CD8-positive, alpha-beta memory T cell (primary cell): ENCODE measurements around the gene LYL1. TPM values are rescaled to one million over a fixed set of nuclear protein-coding genes. Genes with fewer than 3 reads are reported as not detected.
A peak's percentile ranks its signal among the peaks of the same experiment; 100 is the strongest.

Experiments
- CTCF ChIA-PET: fragments of 350-600 bp; sonication (Branson Sonifier 250); formaldehyde crosslinking; loops from one replicate; lab custom pipeline; 2021; ENCODE audit warnings: antibody characterized with exemption; lab: Charles Lee
- POLR2A ChIA-PET: fragments of 350-600 bp; sonication (Branson Sonifier 250); formaldehyde crosslinking; loops from one replicate; lab custom pipeline; 2021; ENCODE audit warnings: antibody characterized with exemption; lab: Charles Lee
- DNase-seq, 5 donors: peaks; one replicate each; pipeline versions ENCODE4 v3.0.0 to v3.0.0-alpha.2; 2020 to 2022; ENCODE audit warnings: mixed read lengths in 1 of 5
- H3K27ac ChIP-seq: one replicate; pipeline ENCODE4 v1.7.0; 2013; ENCODE audit warnings: low read depth, mild to moderate bottlenecking, low read length, moderate library complexity
- H3K27me3 ChIP-seq: 2 replicates; pipeline ENCODE4 v1.7.0; 2013; ENCODE audit warnings: low read length, mild to moderate bottlenecking; ENCODE audit not compliant: insufficient read depth, poor library complexity, severe bottlenecking
- H3K36me3 ChIP-seq: 2 replicates; pipeline ENCODE4 v1.7.0; 2013; ENCODE audit warnings: mild to moderate bottlenecking, low read length, moderate library complexity; ENCODE audit not compliant: insufficient read depth
- H3K4me1 ChIP-seq: 2 replicates; pipeline ENCODE4 v1.7.0; 2013; ENCODE audit warnings: mild to moderate bottlenecking, low read length, moderate library complexity; ENCODE audit not compliant: insufficient read depth
- H3K4me3 ChIP-seq: 2 replicates; pipeline ENCODE4 v1.7.0; 2013; ENCODE audit warnings: mild to moderate bottlenecking, low read length
- H3K9me3 ChIP-seq: 2 replicates; pipeline ENCODE4 v1.7.0; 2013; ENCODE audit warnings: mild to moderate bottlenecking, low read length
- H3K27ac Mint-ChIP-seq, 8 donors: one replicate each; pipeline ENCODE4 v1.8.0; 2020 to 2021; ENCODE audit warnings: mixed read lengths in 8 of 8, mild to moderate bottlenecking in 6 of 8, inconsistent platforms in 3 of 8, moderate library complexity in 3 of 8
- H3K27me3 Mint-ChIP-seq, 2 donors: one replicate each; pipeline ENCODE4 v1.8.0; 2020 to 2021; ENCODE audit warnings: mixed read lengths in 2 of 2, mild to moderate bottlenecking in 1 of 2, moderate library complexity in 1 of 2
- H3K36me3 Mint-ChIP-seq, 3 donors: one replicate each; pipeline ENCODE4 v1.8.0; 2020 to 2021; ENCODE audit warnings: mixed read lengths in 3 of 3, inconsistent platforms in 1 of 3, mild to moderate bottlenecking in 1 of 3
- H3K4me1 Mint-ChIP-seq, 3 donors: one replicate each; pipeline ENCODE4 v1.8.0; 2020 to 2021; ENCODE audit warnings: mixed read lengths in 3 of 3, inconsistent platforms in 1 of 3, mild to moderate bottlenecking in 1 of 3
- H3K4me3 Mint-ChIP-seq, 7 donors: one replicate each; pipeline ENCODE4 v1.8.0; 2020 to 2021; ENCODE audit warnings: mixed read lengths in 7 of 7, mild to moderate bottlenecking in 6 of 7, moderate library complexity in 4 of 7, inconsistent platforms in 2 of 7
- H3K9me3 Mint-ChIP-seq, 5 donors: one replicate each; pipeline ENCODE4 v1.8.0; 2020 to 2022; ENCODE audit warnings: mixed read lengths in 5 of 5, mild to moderate bottlenecking in 3 of 5, moderate library complexity in 2 of 5, inconsistent platforms in 1 of 5
- polyA plus RNA-seq: library from polyadenylated mRNA; unstranded; fragments of 300-500 nt; fragmentation: Illumina TruSeq; gene quantifications from one replicate; pipeline ENCODE4 v1.2.3, GENCODE V29; 2021
- total RNA-seq, 2 experiments: library from RNA; stranded (reverse); gene quantifications; one replicate each; pipeline ENCODE4 v1.2.3, GENCODE V29; 2021

The LYL1 gene
- total and polyA plus RNA-seq, 3 experiments from 2014 or later = 2.3 to 4.1 (median 2.5) TPM

DNA sequence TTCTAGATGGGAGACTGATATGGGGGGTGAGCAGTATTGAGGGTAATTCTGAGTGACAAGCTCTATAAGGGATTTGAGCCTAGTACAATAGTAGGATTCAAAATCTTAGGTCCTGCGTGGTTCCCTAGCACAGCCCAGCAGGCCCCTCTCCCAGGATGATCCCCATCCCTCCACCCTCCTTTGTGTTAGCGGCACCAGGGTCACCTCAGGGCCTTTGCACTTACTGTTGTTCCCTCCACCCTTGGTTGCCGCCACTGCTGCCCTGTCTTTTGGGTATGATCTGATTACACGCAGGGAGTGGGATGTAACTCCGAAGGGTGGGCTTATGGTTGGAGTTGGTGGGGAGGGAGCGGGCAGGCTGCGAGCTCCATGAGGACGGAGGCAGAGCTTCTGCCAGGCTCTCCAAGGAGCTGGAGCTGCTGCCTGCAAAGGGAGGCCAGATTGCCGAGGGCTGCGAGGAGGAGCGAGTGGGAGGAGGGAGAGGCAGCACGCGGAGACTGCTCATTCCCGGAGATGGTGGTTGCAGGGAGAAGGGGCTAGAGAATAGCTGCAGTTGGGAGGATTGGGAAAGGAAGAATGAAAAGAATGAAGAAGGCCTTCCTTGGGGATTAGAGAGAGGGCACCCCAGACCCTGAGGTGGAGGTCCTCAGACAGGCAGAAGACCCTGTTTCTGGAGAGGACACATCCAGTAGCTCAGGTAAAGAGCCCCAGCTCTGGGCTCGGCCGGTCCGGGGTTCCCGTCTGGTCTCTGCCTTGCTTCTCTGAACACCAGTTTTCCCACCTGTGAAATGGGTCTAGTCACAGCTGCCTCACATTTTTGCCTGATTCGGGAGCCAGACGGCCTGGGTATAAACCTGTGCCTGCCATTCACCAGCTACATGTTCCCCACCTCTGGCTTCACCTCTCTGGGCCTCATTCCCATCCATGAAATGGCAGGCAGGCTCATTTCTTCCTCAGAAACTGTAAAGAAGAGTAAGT lies 20.6 kb upstream of the LYL1 start:
- Histone ChIP-seq H3K36me3 (no peaks in the 10 kb centered on the region), H3K9me3 (no peaks in the 10 kb centered on the region), H3K4me1 (peaks cover 21% of the 10 kb centered on the region), H3K27ac (no peak overlapping the region), H3K27me3 (no peaks in the 10 kb centered on the region), H3K4me3 (no peak overlapping the region)
- CTCF ChIA-PET = interaction anchor here (1.3 kb wide), 1 partner anchor 9 kb away, joined by 3 read pairs; no protein-coding TSS in a partner anchor
- peaks cover 0 to 14% (median 0%) of the 10 kb centered on the region in 3 donors for H3K36me3 Mint-ChIP-seq
- H3K27me3 Mint-ChIP-seq = peaks cover 0 to 2% of the 10 kb centered on the region in 2 donors
- POLR2A ChIA-PET = no interaction called here
- no peak overlapping the region for H3K4me3 Mint-ChIP-seq
- no peak for DNase-seq
- no peaks in the 10 kb centered on the region for H3K9me3 Mint-ChIP-seq
- H3K4me1 Mint-ChIP-seq = peaks cover 45 to 59% (median 49%) of the 10 kb centered on the region in 3 donors
- H3K27ac Mint-ChIP-seq = peak overlapping the region in 6 of 8 donors; percentile 13 to 93 (median 84)

- H3K9me3 ChIP-seq = no peaks in the 10 kb centered on the region
- no peaks in the 10 kb centered on the region for H3K27me3 ChIP-seq
- ChIA-PET CTCF (interaction anchor here (0.6 kb wide), 1 partner anchor 1951 kb away, joined by 3 read pairs; no protein-coding TSS in a partner anchor), POLR2A (no interaction called here)
- H3K9me3 Mint-ChIP-seq = no peaks in the 10 kb centered on the region
- peaks cover 0 to 2% of the 10 kb centered on the region in 2 donors for H3K27me3 Mint-ChIP-seq
- no peak overlapping the region for H3K27ac ChIP-seq
- DNase-seq = peak in 1 of 5 donors; percentile 22
- peak overlapping the region; percentile 75 to 93 (median 87) for H3K27ac Mint-ChIP-seq
- peaks cover 26% of the 10 kb centered on the region for H3K4me1 ChIP-seq
- H3K36me3 Mint-ChIP-seq = peaks cover 0 to 16% (median 0%) of the 10 kb centered on the region in 3 donors
- peak overlapping the region in 6 of 7 donors; percentile 28 to 81 (median 44) for H3K4me3 Mint-ChIP-seq
- H3K36me3 ChIP-seq = no peaks in the 10 kb centered on the region
- H3K4me3 ChIP-seq = no peak overlapping the region
- H3K4me1 Mint-ChIP-seq = peaks cover 43 to 57% (median 48%) of the 10 kb centered on the region in 3 donors
These were observed 19.7 kb upstream of the LYL1 start for GRCh38 chr19:13122275-13122878.

DNA sequence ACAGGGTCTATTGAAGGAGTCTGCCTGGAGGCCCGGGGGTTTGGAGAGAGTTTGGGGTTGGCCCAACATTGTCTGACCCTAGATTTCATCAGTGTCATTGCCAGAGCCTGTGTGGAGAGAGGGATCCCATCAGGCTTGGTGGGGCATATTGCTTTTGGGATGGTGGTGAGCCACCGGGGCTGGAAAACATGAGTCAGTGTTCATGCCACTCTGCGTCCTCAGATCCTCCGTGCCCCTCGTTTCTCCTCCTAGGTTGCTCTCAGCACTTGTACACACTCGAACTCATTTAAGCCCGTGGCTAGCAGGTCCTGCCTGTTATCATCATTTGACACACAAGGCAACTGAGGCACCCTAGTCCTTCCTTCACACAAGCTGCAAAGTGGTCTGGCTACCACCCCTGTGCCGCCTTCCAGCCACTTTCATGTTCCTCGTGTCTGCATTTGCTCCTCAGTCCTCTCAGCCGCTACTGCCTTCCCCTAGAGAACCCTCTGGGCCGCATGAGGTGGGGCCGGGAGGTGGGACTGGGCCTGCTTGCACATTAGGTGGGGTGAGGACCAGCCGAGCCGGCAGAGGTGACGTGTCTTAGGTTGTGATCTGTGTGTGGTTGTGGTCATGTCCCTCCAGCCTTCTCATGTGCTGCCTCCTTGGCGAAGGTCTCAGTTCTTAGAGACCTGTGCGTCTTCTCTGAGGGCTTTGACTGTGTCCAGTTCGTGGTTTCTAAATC lies 19.1 kb upstream of the LYL1 start:
- DNase-seq = no peak
- Histone ChIP-seq H3K27ac (no peak overlapping the region), H3K4me1 (peaks cover 26% of the 10 kb centered on the region), H3K4me3 (no peak overlapping the region), H3K27me3 (no peaks in the 10 kb centered on the region), H3K9me3 (no peaks in the 10 kb centered on the region), H3K36me3 (no peaks in the 10 kb centered on the region)
- CTCF ChIA-PET = no interaction called here
- H3K4me1 Mint-ChIP-seq = peaks cover 49 to 61% (median 55%) of the 10 kb centered on the region in 3 donors
- peak overlapping the region; percentile 75 to 93 (median 87) for H3K27ac Mint-ChIP-seq
- POLR2A ChIA-PET = no interaction called here
- H3K4me3 Mint-ChIP-seq = peak overlapping the region in 6 of 7 donors; percentile 28 to 81 (median 44)
- H3K36me3 Mint-ChIP-seq = peaks cover 0 to 17% (median 0%) of the 10 kb centered on the region in 3 donors
- peaks cover 0 to 2% of the 10 kb centered on the region in 2 donors for H3K27me3 Mint-ChIP-seq
- no peaks in the 10 kb centered on the region for H3K9me3 Mint-ChIP-seq

DNA sequence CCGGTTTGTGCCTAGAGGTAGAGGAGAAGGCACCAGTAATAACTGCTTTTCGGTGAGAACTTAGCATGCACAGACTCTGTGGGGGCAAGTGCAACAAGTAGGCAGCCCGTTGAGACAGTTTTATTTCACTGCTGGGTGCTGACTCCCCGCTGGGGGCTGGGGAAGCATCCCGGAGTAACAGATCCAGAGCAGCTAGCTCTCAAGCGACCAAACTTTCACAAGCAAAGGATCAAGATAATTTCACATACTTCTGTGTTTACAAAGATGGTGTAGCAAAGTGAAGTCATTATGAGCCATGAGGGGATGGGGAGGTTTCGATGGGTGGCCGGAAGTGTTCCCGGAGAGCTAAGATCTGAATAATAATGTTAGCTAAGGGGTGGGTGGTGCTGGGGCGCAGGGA lies 18.2 kb upstream of the LYL1 start:
- Mint-ChIP-seq H3K27me3 (peaks cover 0 to 5% of the 10 kb centered on the region in 2 donors), H3K27ac (peak overlapping the region; percentile 4 to 93 (median 80)), H3K9me3 (no peaks in the 10 kb centered on the region), H3K4me3 (peak overlapping the region; percentile 42 to 91 (median 65)), H3K36me3 (peaks cover 0 to 22% (median 0%) of the 10 kb centered on the region in 3 donors), H3K4me1 (peaks cover 57 to 70% (median 63%) of the 10 kb centered on the region in 3 donors)
- Histone ChIP-seq H3K27me3 (no peaks in the 10 kb centered on the region), H3K36me3 (no peaks in the 10 kb centered on the region), H3K4me3 (no peak overlapping the region), H3K9me3 (no peaks in the 10 kb centered on the region), H3K27ac (no peak overlapping the region), H3K4me1 (peaks cover 30% of the 10 kb centered on the region)
- ChIA-PET CTCF (no interaction called here), POLR2A (no interaction called here)
- DNase-seq = no peak

DNA sequence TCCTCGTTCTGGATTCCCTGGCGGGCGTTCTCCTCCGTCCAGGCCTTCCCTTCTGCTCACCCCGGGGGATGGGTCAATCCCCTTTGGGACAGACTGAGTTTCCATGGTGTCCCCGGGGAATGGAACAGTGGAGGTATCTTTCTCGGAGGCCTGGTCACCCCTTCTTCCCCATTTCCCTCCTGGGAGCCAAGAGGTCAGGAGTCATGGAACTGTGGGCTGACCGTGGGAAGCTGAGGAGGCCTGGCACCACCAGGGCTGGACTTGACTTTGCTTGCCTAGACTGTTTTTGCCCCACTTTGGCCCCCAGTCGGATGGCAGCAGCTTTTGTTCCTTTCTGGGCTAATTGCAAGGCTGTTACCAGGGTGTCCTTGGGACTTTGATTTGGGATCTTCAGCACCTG lies 17.4 kb upstream of the LYL1 start:
- Histone ChIP-seq H3K4me1 (peaks cover 36% of the 10 kb centered on the region), H3K9me3 (no peaks in the 10 kb centered on the region), H3K36me3 (no peaks in the 10 kb centered on the region), H3K27ac (peak overlapping the region; percentile 32), H3K4me3 (no peak overlapping the region), H3K27me3 (no peaks in the 10 kb centered on the region)
- ChIA-PET POLR2A (no interaction called here), CTCF (interaction anchor here (0.8 to 3.8 kb wide), 3 partner anchors 8 to 33 kb away, joined by 3 to 22 read pairs (median 3); no protein-coding TSS in a partner anchor)
- Mint-ChIP-seq H3K36me3 (peaks cover 0 to 25% (median 0%) of the 10 kb centered on the region in 3 donors), H3K27me3 (peaks cover 0 to 5% of the 10 kb centered on the region in 2 donors), H3K4me1 (peaks cover 61 to 74% (median 68%) of the 10 kb centered on the region in 3 donors), H3K9me3 (no peaks in the 10 kb centered on the region), H3K27ac (peak overlapping the region in 4 of 8 donors; percentile 46 to 93 (median 75)), H3K4me3 (peak overlapping the region in 6 of 7 donors; percentile 65 to 91 (median 82))
- DNase-seq = no peak

GRCh38 chr19:13119627-13120026 lies 17.0 kb upstream of the LYL1 start:
- Mint-ChIP-seq H3K4me3 (peak overlapping the region; percentile 74 to 92 (median 88)), H3K27ac (peak overlapping the region; percentile 41 to 84 (median 64)), H3K9me3 (no peaks in the 10 kb centered on the region), H3K36me3 (peaks cover 0 to 26% (median 0%) of the 10 kb centered on the region in 3 donors), H3K27me3 (peaks cover 0 to 5% of the 10 kb centered on the region in 2 donors), H3K4me1 (peaks cover 61 to 74% (median 68%) of the 10 kb centered on the region in 3 donors)
- CTCF ChIA-PET = interaction anchor here (0.8 to 3.8 kb wide), 3 partner anchors 8 to 33 kb away, joined by 3 to 22 read pairs (median 3); no protein-coding TSS in a partner anchor
- POLR2A ChIA-PET = no interaction called here
- Histone ChIP-seq H3K36me3 (no peaks in the 10 kb centered on the region), H3K27me3 (no peaks in the 10 kb centered on the region), H3K4me3 (no peak overlapping the region), H3K9me3 (no peaks in the 10 kb centered on the region), H3K27ac (peak overlapping the region; percentile 68), H3K4me1 (peaks cover 36% of the 10 kb centered on the region)
- no peak for DNase-seq
